SHP77 (cell line): Measurements from ENCODE around the gene SNED1.

ENCODE experiments used
- DNase-seq, 2 experiments: peaks; one replicate each; lab custom pipeline; 2025; lab: John Stamatoyannopoulos, UW

SNED1 gene

DNA sequence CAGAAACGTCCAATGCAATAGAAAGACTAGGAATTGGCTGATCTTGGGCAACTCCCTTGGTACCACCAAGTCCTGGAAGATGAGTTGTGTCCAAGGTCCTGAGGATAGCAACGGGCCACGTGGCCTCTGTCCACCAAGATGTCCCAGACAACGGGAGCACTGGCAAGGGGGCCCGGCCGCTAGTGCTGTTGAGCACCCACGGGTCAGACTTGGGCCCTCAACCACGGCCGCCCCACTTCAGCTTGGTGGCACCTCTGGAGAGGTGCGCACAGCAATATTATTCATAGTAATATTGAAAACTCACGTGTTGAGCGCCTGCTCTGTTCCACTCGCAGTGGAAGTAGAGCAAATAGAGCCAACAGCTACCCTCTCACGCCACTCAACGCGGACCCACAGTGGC is 131.9 kb downstream of the SNED1 start:
- no peak for DNase-seq

DNA sequence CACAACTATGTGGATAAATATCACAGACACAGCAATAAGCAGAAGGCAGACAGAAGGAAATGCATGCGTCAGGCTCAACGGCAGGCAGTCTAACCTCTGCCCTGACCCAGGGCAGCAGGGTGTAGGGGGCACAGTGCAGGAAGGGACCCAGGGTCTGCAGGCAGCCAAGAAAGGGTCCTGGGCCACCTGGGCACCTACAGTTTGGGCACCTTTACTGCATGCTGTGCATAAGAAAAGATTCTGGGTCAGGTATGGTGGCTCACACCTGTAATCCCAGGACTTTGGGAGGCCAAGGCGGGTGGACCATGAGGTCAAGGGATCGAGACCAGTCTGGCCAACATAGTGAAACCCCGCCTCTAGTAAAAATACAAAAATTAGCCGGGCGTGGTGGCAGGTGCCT is 133.1 kb downstream of the SNED1 start:
- no peak for DNase-seq

DNA sequence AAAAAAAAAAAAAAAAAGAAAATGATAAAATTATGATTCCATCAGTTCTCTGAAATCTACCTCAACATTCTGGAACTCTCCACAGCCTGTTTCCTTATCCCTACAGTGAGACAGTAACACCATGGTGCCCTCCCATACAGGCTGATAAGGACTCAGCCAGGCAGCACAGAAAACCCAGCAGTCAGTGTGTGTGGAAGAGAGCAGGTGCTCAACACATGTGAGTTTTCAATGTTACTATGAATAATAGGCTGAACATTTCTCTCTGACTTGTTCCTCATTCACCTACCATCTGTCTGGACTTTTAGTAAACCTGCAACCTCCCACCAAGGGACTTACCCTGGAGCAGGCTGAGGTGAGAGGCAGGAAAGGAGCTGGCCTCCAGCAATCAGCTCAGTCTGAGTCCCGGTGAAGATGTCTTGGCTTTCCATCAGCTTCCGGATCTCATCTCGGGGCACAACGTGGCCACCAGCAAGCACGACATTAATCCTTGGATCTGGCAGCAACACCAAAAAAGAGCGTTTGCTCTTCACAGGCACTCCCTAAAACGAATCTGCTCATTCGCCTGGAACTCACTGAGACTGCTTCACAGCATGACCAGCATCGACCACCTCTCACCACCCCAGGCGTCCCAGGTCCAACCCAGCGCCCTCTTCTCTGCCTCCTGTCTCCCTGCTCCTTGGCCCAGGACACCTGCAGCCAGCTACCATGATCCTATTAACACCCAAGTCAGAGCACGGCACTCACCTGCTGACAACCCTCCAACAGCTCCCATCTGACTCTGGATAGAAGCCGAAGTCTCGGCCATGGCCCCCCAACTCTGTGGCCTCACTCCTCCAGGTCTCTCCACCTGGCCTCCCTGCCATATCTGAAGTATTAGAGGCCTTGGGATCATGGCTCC is 134.4 kb downstream of the SNED1 start:
- no peak for DNase-seq

DNA sequence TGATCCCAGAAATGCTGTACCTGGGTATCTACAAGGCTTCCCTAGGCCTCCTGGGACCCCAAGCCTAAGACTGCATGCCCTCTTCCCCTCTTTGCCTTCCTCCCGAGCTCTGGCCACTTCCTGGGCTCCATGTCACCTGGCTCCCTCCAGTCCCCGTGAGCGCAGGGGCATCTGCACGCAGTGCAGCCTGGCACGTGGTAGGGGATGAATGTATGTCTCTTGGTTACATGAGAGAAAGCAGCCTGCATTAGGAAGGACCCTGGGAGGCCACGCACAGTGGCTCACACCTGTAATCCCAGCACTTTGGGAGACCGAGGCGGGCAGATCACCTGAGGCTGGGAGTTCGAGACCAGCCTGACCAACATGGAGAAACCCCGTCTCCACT is 135.0 kb downstream of the SNED1 start:
- DNase-seq, result no peak

DNA sequence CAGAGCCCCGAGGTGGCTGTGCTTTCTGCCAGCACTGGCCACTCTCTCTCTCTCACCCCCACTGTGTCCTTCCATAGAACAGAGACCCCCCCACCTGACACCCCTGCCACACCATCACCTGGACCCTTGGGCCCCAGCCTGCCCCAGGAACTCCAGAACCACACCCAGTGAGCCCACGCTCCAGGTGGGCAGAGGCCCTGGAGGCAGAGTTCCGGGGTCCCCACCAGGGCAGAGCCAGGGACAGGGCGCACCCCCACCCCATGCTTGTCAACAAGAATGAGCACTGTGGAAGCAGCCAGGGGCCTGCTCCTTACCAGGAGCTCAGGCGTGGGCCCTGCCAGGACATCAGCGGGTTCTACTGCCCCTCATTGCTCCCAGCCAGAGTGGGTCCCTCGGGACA is 136.3 kb downstream of the SNED1 start:
- no peak for DNase-seq

DNA sequence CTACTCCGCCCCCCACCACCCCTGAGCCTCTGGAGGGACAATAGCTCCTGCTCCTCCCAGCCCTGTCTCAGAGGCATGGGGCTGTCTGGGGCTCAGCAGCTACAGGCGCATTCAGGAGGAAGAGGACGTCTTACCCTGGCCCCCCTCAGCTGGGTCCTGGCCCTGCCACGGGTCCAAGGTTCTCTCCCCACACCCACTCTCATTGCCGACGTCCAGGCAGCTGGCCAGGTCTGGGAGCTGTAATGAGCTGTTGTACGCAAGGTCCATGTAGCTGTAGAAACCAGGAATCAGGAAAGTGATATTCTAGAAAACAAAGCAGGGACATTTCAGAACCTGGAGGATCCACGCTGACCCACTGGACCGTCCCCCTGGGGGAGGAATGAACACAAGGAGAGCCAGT is 137.3 kb downstream of the SNED1 start:
- no peak for DNase-seq

DNA sequence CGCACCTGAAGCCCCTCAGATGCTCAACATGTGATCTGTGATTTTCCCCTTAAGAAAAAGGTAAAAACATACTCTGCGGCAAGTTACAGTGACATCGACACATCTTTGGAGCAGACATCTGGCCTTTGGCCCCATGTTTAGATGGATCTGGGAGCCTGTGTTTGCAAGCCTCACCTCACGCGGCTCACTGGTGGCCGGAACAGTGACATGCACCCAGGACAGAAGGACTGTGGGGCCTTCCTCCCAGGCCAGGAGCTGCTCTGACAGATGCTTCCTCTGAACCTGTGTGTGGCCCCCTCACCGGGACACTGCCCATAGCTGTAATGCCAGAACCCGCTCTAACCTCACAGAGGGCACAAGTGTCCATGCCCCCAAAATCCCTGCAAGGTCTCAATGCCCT is 137.8 kb downstream of the SNED1 start:
- no peak for DNase-seq

DNA sequence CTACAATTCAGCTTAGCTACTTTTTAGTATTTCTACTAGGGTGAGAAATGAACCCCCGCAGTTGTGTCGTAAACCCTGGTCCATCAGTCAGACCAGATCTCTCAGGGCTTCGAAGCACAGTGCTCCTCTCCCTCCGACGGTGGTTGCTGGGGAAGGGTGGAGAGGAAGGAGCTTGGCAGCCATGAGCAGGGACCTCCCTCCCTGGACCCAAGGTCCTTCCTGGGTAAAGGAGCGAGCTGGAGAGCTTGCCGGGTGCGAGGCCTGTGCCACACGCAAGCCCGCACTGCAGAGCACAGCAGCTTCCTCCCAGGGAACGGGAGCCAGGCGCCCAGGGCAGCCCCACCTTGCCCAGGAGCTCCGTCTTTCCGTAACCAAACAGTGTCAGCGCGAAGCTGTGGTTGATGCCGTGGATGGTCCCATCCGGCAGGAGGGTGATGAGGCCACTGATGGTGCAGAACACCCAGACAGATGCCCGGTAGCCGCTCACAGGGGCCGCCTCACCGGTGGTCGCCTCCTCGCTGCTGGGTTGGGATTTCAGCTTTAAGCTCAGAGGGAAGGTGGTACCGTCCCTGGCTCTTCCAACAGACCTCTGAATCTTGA is 138.3 kb downstream of the SNED1 start:
- no peak for DNase-seq

DNA sequence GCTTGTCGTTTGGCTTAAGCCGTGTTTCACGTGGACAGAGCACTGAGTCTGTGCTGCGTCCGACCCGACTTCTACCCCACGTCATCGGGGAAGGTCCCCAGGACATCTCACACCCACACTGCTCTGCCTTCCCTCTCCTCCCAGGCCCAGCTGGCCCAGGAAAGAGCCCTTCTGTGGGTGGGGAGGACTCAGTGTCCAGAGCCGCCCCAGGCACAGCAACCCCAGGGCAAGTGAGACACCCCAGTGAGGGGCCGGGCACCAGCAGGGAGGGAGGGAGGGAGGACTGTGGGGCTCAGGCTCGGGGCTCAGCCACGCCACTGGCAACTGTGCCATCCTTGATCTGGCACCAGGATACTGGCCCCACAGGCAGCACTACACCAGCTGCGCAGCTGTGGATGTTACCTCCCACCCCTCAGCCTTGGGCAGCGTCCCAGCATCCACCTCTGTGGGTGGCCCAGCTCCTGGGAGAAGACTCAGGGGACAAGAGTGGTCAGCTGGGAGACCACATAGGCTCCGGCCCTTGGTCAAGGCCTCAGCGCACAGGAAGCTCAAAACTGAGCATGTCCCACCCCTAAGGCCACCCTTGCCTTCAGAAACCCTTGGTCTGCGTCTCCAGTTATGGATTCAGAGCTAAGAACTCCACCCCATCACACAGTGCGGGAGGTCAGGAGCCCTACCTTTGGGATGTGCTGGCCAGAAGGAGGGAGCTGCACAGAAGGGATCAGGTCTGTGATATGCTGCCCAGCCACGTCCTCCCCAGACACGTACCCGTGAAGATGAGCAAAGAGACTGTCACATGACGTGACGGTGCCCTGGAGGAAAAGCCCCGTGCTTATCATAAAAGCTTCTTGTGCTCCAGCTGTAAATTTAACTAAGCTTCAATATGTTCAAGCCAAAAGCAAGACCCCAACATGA is 139.1 kb downstream of the SNED1 start:
- DNase-seq, result no peak

DNA sequence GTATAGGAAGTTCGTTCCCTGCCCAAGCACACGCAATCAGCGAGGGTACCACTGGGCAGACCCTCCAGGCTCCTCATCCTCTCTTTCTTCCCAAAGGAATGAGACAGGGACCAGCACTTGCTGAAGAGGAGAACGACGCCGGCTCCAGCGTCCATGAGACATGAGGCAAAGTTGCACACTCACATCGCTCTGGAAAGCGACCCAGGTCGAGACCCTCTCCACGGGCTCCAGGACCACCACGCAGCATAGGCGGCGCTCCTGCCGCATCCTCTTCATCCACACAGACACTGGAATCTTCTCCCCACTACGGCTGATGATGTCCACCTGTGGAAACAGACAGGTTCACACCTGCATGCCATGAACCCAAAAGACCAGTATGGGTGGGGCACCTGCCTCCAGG is 140.1 kb downstream of the SNED1 start:
- DNase-seq, result no peak

DNA sequence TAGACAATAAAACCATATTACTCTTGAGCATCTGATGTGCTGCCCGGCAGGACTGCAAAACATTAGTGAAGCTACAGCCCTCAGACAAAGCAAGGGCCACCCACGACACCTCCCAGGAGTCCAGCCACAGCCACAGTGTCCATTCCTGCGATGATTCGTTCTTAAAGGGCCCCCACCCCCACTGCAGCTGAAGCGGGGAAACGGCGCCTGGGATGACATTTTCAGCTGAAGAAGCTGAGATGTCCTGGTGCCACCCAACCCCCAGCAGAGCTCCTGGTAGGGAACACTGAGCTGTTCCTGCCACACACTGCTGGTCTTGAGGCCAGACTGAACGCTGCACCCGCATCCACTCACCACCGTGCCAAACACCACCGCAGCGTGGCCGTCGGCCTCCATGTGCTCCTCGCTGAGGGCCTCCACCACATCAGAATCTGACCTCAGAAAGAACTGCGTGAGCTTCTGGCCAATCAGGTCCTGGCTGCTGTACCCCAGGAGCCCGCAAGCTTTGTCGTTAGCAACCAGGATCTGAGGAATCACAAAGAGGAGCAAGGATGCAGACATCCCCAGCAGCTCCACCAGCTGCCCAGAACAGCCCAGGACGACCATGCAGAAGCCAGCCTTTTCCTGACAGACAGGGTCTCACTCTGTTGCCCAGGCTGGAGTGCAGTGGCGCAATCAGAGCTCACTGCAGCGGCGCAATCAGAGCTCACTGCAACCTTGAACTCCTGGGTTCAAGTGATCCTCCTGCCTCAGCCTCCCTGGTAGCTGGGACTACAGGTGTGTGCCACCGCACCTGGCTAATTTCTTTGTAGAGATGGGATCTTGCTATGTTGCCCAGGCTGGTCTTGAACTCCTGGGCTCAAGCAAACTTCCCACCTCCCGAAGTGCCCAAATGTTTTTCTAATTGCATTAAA is 141.4 kb downstream of the SNED1 start:
- DNase-seq, result no peak

DNA sequence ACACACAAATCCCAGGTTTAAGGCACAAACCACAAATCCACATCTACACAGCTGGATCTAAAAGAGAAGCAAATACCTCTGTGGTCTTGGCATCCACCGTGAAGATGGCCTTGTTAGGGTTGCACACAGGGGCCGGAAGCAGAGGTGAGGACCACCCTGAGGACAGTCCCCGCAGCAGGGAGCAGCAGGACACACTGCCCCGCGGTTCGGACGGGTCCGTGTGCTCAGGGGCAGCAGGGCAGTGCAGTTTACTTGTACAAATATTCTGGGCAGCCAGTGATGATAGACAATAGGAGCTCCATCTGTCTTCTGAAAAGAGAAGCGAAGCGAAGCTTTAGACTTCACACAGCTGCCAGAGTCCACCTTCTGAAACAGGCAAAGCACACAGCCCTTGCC is 142.0 kb downstream of the SNED1 start:
- DNase-seq, result no peak

DNA sequence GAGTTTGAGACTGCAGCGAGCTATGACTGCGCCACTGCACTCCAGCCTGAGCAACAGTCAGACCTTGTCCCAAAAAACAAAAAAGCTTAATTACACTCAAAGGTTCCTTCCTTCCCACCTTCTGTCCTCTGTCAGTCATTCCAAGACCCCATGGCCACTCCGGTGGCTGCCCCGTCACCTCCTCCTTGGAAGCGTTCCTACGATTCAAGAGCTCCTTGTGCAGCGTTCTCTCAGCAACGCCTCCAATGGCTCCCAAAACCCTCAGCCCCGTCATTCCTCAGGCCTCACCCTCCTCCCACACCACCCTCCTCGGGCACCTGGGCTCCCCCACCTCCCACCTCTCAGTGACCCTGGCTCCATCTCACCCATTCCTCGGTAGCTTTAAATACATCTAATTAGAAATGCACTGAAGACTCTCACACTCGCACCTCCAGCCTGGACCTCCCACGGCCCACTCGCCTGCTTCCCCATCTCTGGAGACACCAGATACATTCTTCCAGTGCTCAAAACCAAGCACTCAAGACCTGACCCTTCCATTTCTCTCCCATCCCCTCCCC is 142.9 kb downstream of the SNED1 start:
- DNase-seq, result no peak

DNA sequence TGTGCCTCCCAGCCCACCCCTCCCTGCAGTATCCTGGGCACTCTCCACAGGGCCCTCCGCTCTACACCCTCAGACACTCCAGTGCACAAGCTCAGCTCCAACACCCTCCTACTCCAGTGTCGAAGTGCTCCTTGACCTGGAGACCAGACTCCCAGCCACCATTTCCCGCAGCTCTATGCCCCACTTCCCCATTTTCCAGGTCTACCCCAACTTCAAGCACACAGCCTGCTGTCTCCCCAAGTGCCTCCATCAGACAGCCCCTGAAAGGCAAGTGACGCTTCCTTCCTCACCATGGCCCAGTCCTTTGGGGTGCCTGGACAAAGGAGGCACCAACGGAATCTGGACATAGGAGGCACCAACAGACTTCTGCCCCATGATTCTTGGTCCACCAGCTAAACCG is 143.6 kb downstream of the SNED1 start:
- no peak for DNase-seq

DNA sequence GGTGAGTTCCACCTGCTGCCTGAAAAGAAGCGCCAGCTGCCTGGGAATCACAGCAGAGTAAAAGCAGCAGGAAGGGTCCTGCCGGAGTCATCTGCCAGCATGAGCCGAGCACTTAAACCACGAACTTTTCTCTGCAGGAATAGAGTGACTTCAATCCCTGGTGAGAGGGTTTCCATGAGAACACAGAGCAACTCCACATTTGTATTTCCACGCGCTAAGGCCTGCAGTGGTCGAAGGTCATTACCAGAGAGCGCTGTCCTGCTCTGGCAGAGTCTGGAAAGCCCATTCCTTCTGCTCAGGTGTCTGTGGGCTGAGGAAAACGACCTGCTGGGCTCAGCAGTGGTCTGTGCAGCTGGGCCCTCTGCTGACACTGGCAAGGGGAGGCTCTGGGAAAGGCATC is 144.2 kb downstream of the SNED1 start:
- DNase-seq, result no peak
